ENCODE measurements around the gene EGFL7.

EGFL7 gene

GRCh38 chr9:136691316-136692184 lies 28.8 kb downstream of the EGFL7 start:
- peak overlapping the region; percentile 89 for H2BK15ac ChIP-seq (ENCODE audit: low read length)
- H2AFZ ChIP-seq (ENCODE audit: low read length): no peak overlapping the region
- H3K4me2 ChIP-seq (ENCODE audit: insufficient read depth, low read length, poor library complexity, severe bottlenecking): no peak overlapping the region
- no peak overlapping the region for H3K27ac ChIP-seq (replicated peaks; ENCODE audit: low read length)
- no peak for DNase-seq (ENCODE audit: low spot score)
- H3K23ac ChIP-seq (ENCODE audit: low read depth, low read length, poor library complexity): peak overlapping the region; percentile 73
- H3K4me3 ChIP-seq (ENCODE audit: low read length in 2 of 2): no peak overlapping the region
- H3K79me1 ChIP-seq (ENCODE audit: low read depth, low read length): peaks cover 5% of the 10 kb centered on the region
- H4K8ac ChIP-seq (ENCODE audit: low read depth, low read length): no peak overlapping the region
- H3K4ac ChIP-seq (ENCODE audit: low read length): no peak overlapping the region
- H2BK5ac ChIP-seq (ENCODE audit: low read length): peak overlapping the region; percentile 90
- no peak overlapping the region for H2BK120ac ChIP-seq (ENCODE audit: low read depth, low read length)
- peak overlapping the region; percentile 97 for H2AK5ac ChIP-seq (ENCODE audit: low read depth, low read length)
- peak overlapping the region; percentile 94 for H3K14ac ChIP-seq (ENCODE audit: low read length)
- H3K9ac ChIP-seq (ENCODE audit: low read depth, low read length, poor library complexity): peak overlapping the region; percentile 44
- peaks cover 11 to 12% of the 10 kb centered on the region in 2 donors for H3K4me1 ChIP-seq (ENCODE audit: control insufficient read depth in 2 of 2, insufficient read depth in 1 of 2, low read depth in 1 of 2, low read length in 2 of 2)
- peak overlapping the region; percentile 90 for H2BK12ac ChIP-seq (ENCODE audit: low read length)
- peaks cover 4 to 65% (median 25%) of the 10 kb centered on the region in 3 experiments for H3K27me3 ChIP-seq (ENCODE audit: control insufficient read depth in 3 of 3, insufficient read depth in 3 of 3, low read depth in 1 of 3, low read length in 3 of 3)
- no peak overlapping the region for H4K91ac ChIP-seq (ENCODE audit: low read depth, low read length, poor library complexity)
- no peaks in the 10 kb centered on the region for H3K36me3 ChIP-seq (replicated peaks in 1 of 2; ENCODE audit: control insufficient read depth in 2 of 2, insufficient read depth in 2 of 2, low read length in 2 of 2)
- peak overlapping the region; percentile 91 for H3K18ac ChIP-seq (ENCODE audit: low read length)
- WGBS, 2 donors (ENCODE audit: extremely low coverage in 2 of 2, insufficient read length in 2 of 2, insufficient replicate concordance in 1 of 2): no CpG with 5 or more reads among the region's 29 CpGs
- H3K9me3 ChIP-seq (replicated peaks in 1 of 2; ENCODE audit: control insufficient read depth in 2 of 2, insufficient read depth in 1 of 2, low read depth in 1 of 2, low read length in 2 of 2): no peaks in the 10 kb centered on the region

GRCh38 chr9:136692185-136693134 lies 29.7 kb downstream of the EGFL7 start:
- no CpG with 5 or more reads among the region's 46 CpGs for WGBS, 2 donors (ENCODE audit: extremely low coverage in 2 of 2, insufficient read length in 2 of 2, insufficient replicate concordance in 1 of 2)
- no peak overlapping the region for H4K91ac ChIP-seq (ENCODE audit: low read depth, low read length, poor library complexity)
- no peak overlapping the region for H2AFZ ChIP-seq (ENCODE audit: low read length)
- H3K9ac ChIP-seq (ENCODE audit: low read depth, low read length, poor library complexity): peak overlapping the region; percentile 21
- H2BK5ac ChIP-seq (ENCODE audit: low read length): peak overlapping the region; percentile 90
- no peak overlapping the region for H3K4me3 ChIP-seq (ENCODE audit: low read length in 2 of 2)
- peak overlapping the region; percentile 53 for H3K4ac ChIP-seq (ENCODE audit: low read length)
- peak overlapping the region; percentile 97 for H3K23ac ChIP-seq (ENCODE audit: low read depth, low read length, poor library complexity)
- H2AK5ac ChIP-seq (ENCODE audit: low read depth, low read length): peak overlapping the region; percentile 97
- H3K36me3 ChIP-seq (replicated peaks in 1 of 2; ENCODE audit: control insufficient read depth in 2 of 2, insufficient read depth in 2 of 2, low read length in 2 of 2): no peaks in the 10 kb centered on the region
- H3K18ac ChIP-seq (ENCODE audit: low read length): peak overlapping the region; percentile 91
- no peaks in the 10 kb centered on the region for H3K9me3 ChIP-seq (replicated peaks in 1 of 2; ENCODE audit: control insufficient read depth in 2 of 2, insufficient read depth in 1 of 2, low read depth in 1 of 2, low read length in 2 of 2)
- H3K27me3 ChIP-seq (ENCODE audit: control insufficient read depth in 3 of 3, insufficient read depth in 3 of 3, low read depth in 1 of 3, low read length in 3 of 3): peaks cover 3 to 63% (median 18%) of the 10 kb centered on the region in 3 experiments
- H3K4me1 ChIP-seq (ENCODE audit: control insufficient read depth in 2 of 2, insufficient read depth in 1 of 2, low read depth in 1 of 2, low read length in 2 of 2): peaks cover 13 to 16% of the 10 kb centered on the region in 2 donors
- H3K27ac ChIP-seq (replicated peaks; ENCODE audit: low read length): no peak overlapping the region
- peak overlapping the region; percentile 17 for H2BK120ac ChIP-seq (ENCODE audit: low read depth, low read length)
- H3K79me1 ChIP-seq (ENCODE audit: low read depth, low read length): peaks cover 5% of the 10 kb centered on the region
- DNase-seq (ENCODE audit: low spot score): no peak
- H2BK12ac ChIP-seq (ENCODE audit: low read length): peak overlapping the region; percentile 95
- peak overlapping the region; percentile 48 for H4K8ac ChIP-seq (ENCODE audit: low read depth, low read length)
- H3K14ac ChIP-seq (ENCODE audit: low read length): peak overlapping the region; percentile 47
- peak overlapping the region; percentile 18 for H3K4me2 ChIP-seq (ENCODE audit: insufficient read depth, low read length, poor library complexity, severe bottlenecking)
- peak overlapping the region; percentile 92 for H2BK15ac ChIP-seq (ENCODE audit: low read length)

- H2BK15ac ChIP-seq (ENCODE audit: low read length): peak overlapping the region; percentile 92
- no peak overlapping the region for H3K18ac ChIP-seq (ENCODE audit: low read length)
- DNase-seq (ENCODE audit: low spot score): no peak
- H3K27ac ChIP-seq (replicated peaks; ENCODE audit: low read length): no peak overlapping the region
- H2AK5ac ChIP-seq (ENCODE audit: low read depth, low read length): peak overlapping the region; percentile 97
- H3K4me1 ChIP-seq (ENCODE audit: control insufficient read depth in 2 of 2, insufficient read depth in 1 of 2, low read depth in 1 of 2, low read length in 2 of 2): peaks cover 13 to 22% of the 10 kb centered on the region in 2 donors
- no peaks in the 10 kb centered on the region for H3K36me3 ChIP-seq (replicated peaks in 1 of 2; ENCODE audit: control insufficient read depth in 2 of 2, insufficient read depth in 2 of 2, low read length in 2 of 2)
- no peak overlapping the region for H2BK120ac ChIP-seq (ENCODE audit: low read depth, low read length)
- peaks cover 0 to 58% (median 12%) of the 10 kb centered on the region in 3 experiments for H3K27me3 ChIP-seq (ENCODE audit: control insufficient read depth in 3 of 3, insufficient read depth in 3 of 3, low read depth in 1 of 3, low read length in 3 of 3)
- no CpG with 5 or more reads among the region's 14 CpGs for WGBS, 2 donors (ENCODE audit: extremely low coverage in 2 of 2, insufficient read length in 2 of 2, insufficient replicate concordance in 1 of 2)
- H2BK12ac ChIP-seq (ENCODE audit: low read length): peak overlapping the region; percentile 58
- H3K79me1 ChIP-seq (ENCODE audit: low read depth, low read length): peaks cover 5% of the 10 kb centered on the region
- no peak overlapping the region for H3K4me3 ChIP-seq (ENCODE audit: low read length in 2 of 2)
- H3K23ac ChIP-seq (ENCODE audit: low read depth, low read length, poor library complexity): no peak overlapping the region
- no peak overlapping the region for H3K9ac ChIP-seq (ENCODE audit: low read depth, low read length, poor library complexity)
- H3K4me2 ChIP-seq (ENCODE audit: insufficient read depth, low read length, poor library complexity, severe bottlenecking): no peak overlapping the region
- no peak overlapping the region for H2AFZ ChIP-seq (ENCODE audit: low read length)
- no peak overlapping the region for H4K91ac ChIP-seq (ENCODE audit: low read depth, low read length, poor library complexity)
- H3K4ac ChIP-seq (ENCODE audit: low read length): no peak overlapping the region
- H3K14ac ChIP-seq (ENCODE audit: low read length): no peak overlapping the region
- no peak overlapping the region for H4K8ac ChIP-seq (ENCODE audit: low read depth, low read length)
- peak overlapping the region; percentile 90 for H2BK5ac ChIP-seq (ENCODE audit: low read length)
- H3K9me3 ChIP-seq (replicated peaks in 1 of 2; ENCODE audit: control insufficient read depth in 2 of 2, insufficient read depth in 1 of 2, low read depth in 1 of 2, low read length in 2 of 2): no peaks in the 10 kb centered on the region
Observed at GRCh38 chr9:136693135-136693489, 30.4 kb downstream of the EGFL7 start.

All from neuronal stem cell (in vitro differentiated cells).